GM12878 (cell line): ENCODE measurements around the gene KIRREL3.

ENCODE experiments used
- CREB1 ChIP-seq: IDR thresholded peaks from 2 replicates; pipeline ENCODE4 v1.6.1; 2012; ENCODE audit warnings: low read depth, mild to moderate bottlenecking, inconsistent platforms
- FOXK2 ChIP-seq: fragments of 450-650 bp; IDR thresholded peaks from 2 replicates; pipeline ENCODE4 v1.6.1; 2017; ENCODE audit warnings: mild to moderate bottlenecking, moderate library complexity
- FOXM1 ChIP-seq: IDR thresholded peaks from 2 replicates; pipeline ENCODE4 v1.6.1; 2012; ENCODE audit warnings: low read depth, mild to moderate bottlenecking, inconsistent platforms, low read length, moderate library complexity
- MEF2A ChIP-seq: IDR thresholded peaks from 2 replicates; pipeline ENCODE4 v1.6.1; 2011; ENCODE audit warnings: low read depth, mild to moderate bottlenecking, low read length, moderate library complexity; ENCODE audit not compliant: insufficient read depth
- POLR2A ChIP-seq: IDR thresholded peaks from 2 replicates; pipeline ENCODE4 v1.6.1; 2011; ENCODE audit warnings: low read depth, mild to moderate bottlenecking, low read length
- POLR2AphosphoS5 ChIP-seq: IDR thresholded peaks from 2 replicates; pipeline ENCODE4 v1.6.1; 2011; ENCODE audit warnings: mild to moderate bottlenecking, low read length, inconsistent platforms
- SIX5 ChIP-seq: IDR thresholded peaks from 2 replicates; pipeline ENCODE4 v1.6.1; 2011; ENCODE audit warnings: mild to moderate bottlenecking, low read depth, low read length, moderate library complexity; ENCODE audit not compliant: severe bottlenecking
- SMAD1 ChIP-seq: fragments of 450-650 bp; IDR thresholded peaks from 2 replicates; pipeline ENCODE4 v1.6.1; 2018; ENCODE audit warnings: mild to moderate bottlenecking, low read depth; ENCODE audit not compliant: partially characterized antibody
- ZNF274 ChIP-seq: IDR thresholded peaks from one replicate; pipeline ENCODE4 v1.8.0; 2011; ENCODE audit not compliant: insufficient read length, insufficient read depth
- TF ChIP-seq, protein P1 (sequence below): fragments of 450-650 bp; IDR thresholded peaks from 2 replicates; pipeline ENCODE4 v1.6.1; 2017; ENCODE audit warnings: mild to moderate bottlenecking
- TF ChIP-seq, protein P2 (sequence below): IDR thresholded peaks from 2 replicates; pipeline ENCODE4 v1.6.1; 2011; ENCODE audit warnings: low read depth, low read length, improper control_type of control experiment, borderline replicate concordance
- TF ChIP-seq, protein P3 (sequence below), 3 experiments: IDR thresholded peaks in 2 of 3; conservative IDR thresholded peaks in 1 of 3; 2 replicates each; pipeline ENCODE4 v1.5.1; 2011; ENCODE audit warnings: low read depth in 3 of 3, low read length in 3 of 3, mild to moderate bottlenecking in 3 of 3, control low read depth in 2 of 3, moderate library complexity in 2 of 3, inconsistent platforms in 1 of 3, mixed read lengths in 1 of 3; ENCODE audit not compliant: control insufficient read depth in 2 of 3, insufficient read depth in 1 of 3; ENCODE audit errors: extremely low read depth in 1 of 3

DNA sequence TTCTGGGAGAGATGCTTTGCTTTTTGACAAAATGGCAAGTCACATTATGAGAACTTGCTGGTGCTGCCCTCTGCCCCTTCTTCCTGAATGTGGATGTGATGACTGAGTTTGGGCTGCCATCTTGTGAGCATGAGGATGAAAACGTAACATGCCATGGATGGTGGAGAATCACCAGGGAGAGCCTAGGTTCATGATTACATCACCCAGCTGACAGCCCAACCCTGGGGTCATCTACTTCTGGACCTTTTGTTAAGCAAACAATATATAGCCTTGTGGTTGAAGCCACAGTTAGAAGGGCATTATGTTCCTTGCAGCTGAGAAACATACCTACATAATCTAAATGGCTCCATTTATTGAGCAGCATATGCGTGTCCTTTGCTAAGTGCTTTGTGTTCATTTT lies 321.5 kb downstream of the KIRREL3 start:
- no peak for TF ChIP-seq SMAD1
- TF ChIP-seq, protein P1, sequence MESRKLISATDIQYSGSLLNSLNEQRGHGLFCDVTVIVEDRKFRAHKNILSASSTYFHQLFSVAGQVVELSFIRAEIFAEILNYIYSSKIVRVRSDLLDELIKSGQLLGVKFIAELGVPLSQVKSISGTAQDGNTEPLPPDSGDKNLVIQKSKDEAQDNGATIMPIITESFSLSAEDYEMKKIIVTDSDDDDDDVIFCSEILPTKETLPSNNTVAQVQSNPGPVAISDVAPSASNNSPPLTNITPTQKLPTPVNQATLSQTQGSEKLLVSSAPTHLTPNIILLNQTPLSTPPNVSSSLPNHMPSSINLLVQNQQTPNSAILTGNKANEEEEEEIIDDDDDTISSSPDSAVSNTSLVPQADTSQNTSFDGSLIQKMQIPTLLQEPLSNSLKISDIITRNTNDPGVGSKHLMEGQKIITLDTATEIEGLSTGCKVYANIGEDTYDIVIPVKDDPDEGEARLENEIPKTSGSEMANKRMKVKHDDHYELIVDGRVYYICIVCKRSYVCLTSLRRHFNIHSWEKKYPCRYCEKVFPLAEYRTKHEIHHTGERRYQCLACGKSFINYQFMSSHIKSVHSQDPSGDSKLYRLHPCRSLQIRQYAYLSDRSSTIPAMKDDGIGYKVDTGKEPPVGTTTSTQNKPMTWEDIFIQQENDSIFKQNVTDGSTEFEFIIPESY: no peak
- TF ChIP-seq FOXK2: no peak
- no peak for TF ChIP-seq CREB1
- TF ChIP-seq MEF2A: no peak
- TF ChIP-seq, protein P2, sequence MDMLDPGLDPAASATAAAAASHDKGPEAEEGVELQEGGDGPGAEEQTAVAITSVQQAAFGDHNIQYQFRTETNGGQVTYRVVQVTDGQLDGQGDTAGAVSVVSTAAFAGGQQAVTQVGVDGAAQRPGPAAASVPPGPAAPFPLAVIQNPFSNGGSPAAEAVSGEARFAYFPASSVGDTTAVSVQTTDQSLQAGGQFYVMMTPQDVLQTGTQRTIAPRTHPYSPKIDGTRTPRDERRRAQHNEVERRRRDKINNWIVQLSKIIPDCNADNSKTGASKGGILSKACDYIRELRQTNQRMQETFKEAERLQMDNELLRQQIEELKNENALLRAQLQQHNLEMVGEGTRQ: no peak
- TF ChIP-seq POLR2AphosphoS5: no peak
- TF ChIP-seq, protein P3, sequence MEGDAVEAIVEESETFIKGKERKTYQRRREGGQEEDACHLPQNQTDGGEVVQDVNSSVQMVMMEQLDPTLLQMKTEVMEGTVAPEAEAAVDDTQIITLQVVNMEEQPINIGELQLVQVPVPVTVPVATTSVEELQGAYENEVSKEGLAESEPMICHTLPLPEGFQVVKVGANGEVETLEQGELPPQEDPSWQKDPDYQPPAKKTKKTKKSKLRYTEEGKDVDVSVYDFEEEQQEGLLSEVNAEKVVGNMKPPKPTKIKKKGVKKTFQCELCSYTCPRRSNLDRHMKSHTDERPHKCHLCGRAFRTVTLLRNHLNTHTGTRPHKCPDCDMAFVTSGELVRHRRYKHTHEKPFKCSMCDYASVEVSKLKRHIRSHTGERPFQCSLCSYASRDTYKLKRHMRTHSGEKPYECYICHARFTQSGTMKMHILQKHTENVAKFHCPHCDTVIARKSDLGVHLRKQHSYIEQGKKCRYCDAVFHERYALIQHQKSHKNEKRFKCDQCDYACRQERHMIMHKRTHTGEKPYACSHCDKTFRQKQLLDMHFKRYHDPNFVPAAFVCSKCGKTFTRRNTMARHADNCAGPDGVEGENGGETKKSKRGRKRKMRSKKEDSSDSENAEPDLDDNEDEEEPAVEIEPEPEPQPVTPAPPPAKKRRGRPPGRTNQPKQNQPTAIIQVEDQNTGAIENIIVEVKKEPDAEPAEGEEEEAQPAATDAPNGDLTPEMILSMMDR (IDR thresholded peaks at IDR 0.05 in 2 of 3, conservative IDR thresholded peaks at IDR 0.05 in 1 of 3; ENCODE audit: control insufficient read depth in 2 of 3, extremely low read depth in 1 of 3, insufficient read depth in 1 of 3, low read depth in 3 of 3, low read length in 3 of 3): no peak
- TF ChIP-seq POLR2A: no peak
- no peak for TF ChIP-seq FOXM1
- no peak for TF ChIP-seq SIX5
- no peak for TF ChIP-seq ZNF274
